Astrocyte of the spinal cord (primary cell): ENCODE measurements around the gene SAMD4A.

ENCODE experiments used
- DNase-seq: peaks from one replicate; pipeline ENCODE4 v3.0.0; 2011; ENCODE audit warnings: low read depth, low spot score
- H3K4me3 ChIP-seq: 2 replicates; pipeline ENCODE4 v1.5.1; 2011; ENCODE audit warnings: low read depth, mild to moderate bottlenecking, low read length, moderate library complexity
- in situ Hi-C: cut with HindIII; loops from 2 replicates; pipeline ENCODE4 v1.10.0; 2017; ENCODE audit warnings: low sequenced_read_pairs
- TF ChIP-seq, protein P1 (sequence below): IDR thresholded peaks from 2 replicates; pipeline ENCODE4 v1.5.1; 2012; ENCODE audit warnings: low read depth, mild to moderate bottlenecking, low read length, inconsistent platforms

SAMD4A gene

DNA sequence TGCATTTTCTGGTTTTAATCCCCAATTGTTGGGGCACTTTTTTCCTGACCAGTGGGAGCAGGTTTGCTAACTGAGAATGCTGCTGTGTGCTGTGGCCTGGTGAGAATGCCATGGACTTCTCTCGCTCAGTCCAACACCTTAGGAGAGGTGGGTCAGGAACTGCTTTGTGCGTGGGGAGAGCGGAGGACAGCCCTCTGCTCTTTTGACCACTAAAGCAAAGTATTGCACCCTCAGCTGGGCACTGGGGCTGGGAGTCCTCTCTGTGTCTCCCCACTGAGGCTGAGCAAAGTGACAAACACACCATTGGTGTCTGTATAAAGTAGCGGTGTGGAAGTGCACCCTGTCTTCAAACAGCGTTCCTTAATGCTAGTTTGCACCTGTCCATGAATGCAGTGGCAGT is 136.2 kb downstream of the SAMD4A start:
- in situ Hi-C loops: no loop called here

DNA sequence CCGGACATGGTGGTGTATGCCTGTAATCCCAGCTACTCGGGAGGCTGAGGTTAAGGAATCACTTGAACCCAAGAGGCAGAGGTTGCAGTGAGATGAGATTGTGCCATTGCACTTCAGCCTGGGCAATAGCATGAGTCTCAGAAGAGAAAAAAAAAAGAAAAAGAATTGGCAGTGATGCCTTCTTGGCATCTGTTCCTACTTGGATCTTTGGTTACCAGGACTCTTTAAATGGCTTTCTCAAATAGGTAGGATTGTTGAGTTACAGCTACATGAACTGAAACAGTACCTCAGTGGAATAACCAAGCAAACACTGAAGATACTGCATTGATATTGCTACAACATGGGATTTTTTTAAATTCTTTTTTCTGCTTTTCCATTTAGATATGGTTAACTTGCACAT is 136.8 kb downstream of the SAMD4A start:
- TF ChIP-seq, protein P1, sequence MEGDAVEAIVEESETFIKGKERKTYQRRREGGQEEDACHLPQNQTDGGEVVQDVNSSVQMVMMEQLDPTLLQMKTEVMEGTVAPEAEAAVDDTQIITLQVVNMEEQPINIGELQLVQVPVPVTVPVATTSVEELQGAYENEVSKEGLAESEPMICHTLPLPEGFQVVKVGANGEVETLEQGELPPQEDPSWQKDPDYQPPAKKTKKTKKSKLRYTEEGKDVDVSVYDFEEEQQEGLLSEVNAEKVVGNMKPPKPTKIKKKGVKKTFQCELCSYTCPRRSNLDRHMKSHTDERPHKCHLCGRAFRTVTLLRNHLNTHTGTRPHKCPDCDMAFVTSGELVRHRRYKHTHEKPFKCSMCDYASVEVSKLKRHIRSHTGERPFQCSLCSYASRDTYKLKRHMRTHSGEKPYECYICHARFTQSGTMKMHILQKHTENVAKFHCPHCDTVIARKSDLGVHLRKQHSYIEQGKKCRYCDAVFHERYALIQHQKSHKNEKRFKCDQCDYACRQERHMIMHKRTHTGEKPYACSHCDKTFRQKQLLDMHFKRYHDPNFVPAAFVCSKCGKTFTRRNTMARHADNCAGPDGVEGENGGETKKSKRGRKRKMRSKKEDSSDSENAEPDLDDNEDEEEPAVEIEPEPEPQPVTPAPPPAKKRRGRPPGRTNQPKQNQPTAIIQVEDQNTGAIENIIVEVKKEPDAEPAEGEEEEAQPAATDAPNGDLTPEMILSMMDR: no peak
- in situ Hi-C loops: no loop called here
- no peak overlapping the region for H3K4me3 ChIP-seq
- no peak for DNase-seq

More for the DNA sequence above, 136.2 kb downstream of the SAMD4A start:
- TF ChIP-seq, protein P1: no peak
- H3K4me3 ChIP-seq: no peak overlapping the region
- DNase-seq: no peak

DNA sequence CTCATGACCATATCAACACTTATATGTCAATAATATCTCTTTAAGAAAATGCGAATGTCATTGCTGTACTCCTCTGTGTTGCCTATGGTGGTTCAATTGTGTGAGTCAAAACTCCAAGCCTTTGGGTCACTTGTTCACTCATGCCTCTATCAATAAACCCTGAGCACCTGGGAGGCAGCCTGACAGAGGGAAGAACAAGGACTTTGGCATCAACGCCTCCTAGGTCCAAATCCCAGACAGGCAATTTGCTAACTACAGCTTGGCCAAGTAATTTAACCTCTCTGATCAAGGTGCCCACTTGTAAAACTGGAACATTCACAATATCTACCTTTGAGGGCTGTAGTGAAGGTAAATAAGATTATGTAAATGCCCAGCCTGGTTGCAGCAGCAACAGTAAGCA is 137.8 kb downstream of the SAMD4A start:
- in situ Hi-C loops: no loop called here
- no peak overlapping the region for H3K4me3 ChIP-seq
- TF ChIP-seq, protein P1: no peak
- DNase-seq: no peak

DNA sequence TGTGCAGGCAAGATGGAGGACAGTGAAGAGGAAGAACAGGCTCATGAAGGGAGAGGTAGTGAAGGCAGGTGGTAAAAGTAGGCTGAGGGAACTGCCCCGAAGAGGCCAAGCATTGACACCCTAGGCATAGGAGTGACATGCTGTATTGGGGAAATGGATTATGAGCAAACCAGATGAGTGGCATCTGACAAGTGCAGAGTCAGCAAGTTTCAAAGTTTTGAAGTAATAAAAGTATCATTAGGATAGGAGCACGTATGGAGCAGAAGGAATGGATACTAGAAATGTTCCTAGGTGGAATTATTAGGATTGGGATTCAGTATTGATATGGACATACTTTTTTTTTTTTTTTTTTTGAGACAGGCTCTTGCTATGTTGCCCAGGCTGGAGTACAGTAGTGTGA is 139.8 kb downstream of the SAMD4A start:
- in situ Hi-C loops: no loop called here

DNA sequence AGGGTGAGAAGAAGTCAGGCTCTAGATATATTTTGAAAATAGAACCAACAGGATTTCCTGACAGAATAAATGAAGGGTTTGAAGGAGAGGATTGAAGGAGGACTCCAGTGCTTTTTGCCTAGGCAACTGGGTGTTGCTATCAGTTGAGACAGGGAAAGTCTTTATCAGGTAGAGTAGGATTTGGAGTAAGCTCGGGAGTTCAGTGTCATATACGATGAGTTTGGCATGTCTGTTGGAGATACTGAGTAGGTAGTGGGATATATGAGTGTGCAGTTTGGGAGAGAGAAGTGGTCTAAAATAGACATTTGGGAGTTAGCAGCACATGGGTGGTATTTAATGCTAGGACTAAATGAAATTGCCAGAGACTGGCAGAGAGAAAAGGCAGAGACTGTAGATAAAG is 141.2 kb downstream of the SAMD4A start:
- DNase-seq: no peak
- TF ChIP-seq, protein P1: no peak
- H3K4me3 ChIP-seq: no peak overlapping the region
- in situ Hi-C loops: no loop called here

More for the DNA sequence above, 139.8 kb downstream of the SAMD4A start:
- TF ChIP-seq, protein P1: no peak
- DNase-seq: no peak
- H3K4me3 ChIP-seq: no peak overlapping the region

DNA sequence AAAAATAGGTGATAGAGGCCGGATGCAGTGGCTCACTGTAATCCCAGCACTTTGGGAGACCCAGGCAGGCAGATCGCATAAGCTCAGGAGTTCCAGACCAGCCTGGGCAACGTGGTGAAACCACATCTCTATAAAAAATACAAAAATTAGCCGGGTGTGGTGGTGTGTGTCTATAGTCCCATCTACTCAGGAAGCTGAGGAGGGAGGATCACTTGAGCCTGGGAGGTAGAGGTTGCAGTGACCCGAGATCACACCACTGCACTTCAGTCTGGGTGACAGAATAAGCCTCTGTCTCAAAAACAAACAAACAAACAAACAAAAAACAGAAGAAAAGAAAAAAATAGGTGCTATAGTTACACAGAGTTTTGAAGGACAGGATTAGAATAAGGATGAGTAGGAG is 142.1 kb downstream of the SAMD4A start:
- DNase-seq: no peak
- TF ChIP-seq, protein P1: no peak
- no peak overlapping the region for H3K4me3 ChIP-seq
- in situ Hi-C loops: no loop called here

DNA sequence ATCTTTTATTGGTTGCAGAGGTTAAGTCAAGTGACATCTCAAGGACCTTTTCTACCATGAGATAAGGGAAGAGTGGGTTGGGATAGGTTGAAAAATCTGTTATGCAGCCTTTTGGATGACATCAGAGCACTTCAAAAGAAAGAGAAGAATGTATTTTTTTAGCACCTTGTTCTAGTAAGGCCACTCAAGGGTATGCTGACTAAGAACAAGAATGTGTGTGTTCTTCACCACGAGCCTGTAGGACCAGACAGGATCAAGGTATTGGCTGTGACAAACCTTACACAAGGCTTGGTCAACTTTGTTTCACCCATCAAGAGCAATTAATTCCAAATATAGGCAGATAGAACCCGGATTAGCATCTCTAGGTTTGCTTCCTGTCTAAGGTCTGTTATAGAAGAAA is 142.5 kb downstream of the SAMD4A start:
- in situ Hi-C loops: no loop called here

More for the DNA sequence above, 142.5 kb downstream of the SAMD4A start:
- DNase-seq: no peak
- H3K4me3 ChIP-seq: no peak overlapping the region
- TF ChIP-seq, protein P1: no peak
